HepG2 (cell line): Measurements from ENCODE around the gene SERPINA6. TPM values are rescaled to one million over a fixed set of nuclear protein-coding genes. Genes with fewer than 3 reads are reported as not detected.
"Not testable (repeated sequence)": the region's sequence is repeated elsewhere in the genome, so short reads cannot be mapped to it uniquely, and the experiment has no call there.

Experiments used
- ATAC-seq: fragments of 200-7000 bp; cut with Tn5 transposase; 3 replicates; pipeline ENCODE4 v1.9.1; 2020; ENCODE audit warnings: mild to moderate bottlenecking, moderate library complexity
- BruUV-seq: library from RNA; stranded (reverse); fragments of 400-500 nt; replicated peaks from 2 replicates; lab custom pipeline; 2021; lab: Mats Ljungman, UMichigan
- CTCF ChIA-PET: fragments of 300-600 bp; formaldehyde crosslinking; extraction: SDS; loops from one replicate; lab custom pipeline; 2021; ENCODE audit warnings: low total read pairs, inconsistent platforms, low intra/inter-chr PET ratio; lab: Yijun Ruan, JAX
- POLR2A ChIA-PET: fragments of 350-600 bp; sonication (Branson Sonifier 250); formaldehyde crosslinking; loops from one replicate; lab custom pipeline; 2020; ENCODE audit warnings: antibody characterized with exemption, inconsistent platforms; lab: Yijun Ruan, JAX
- DNase-seq: peaks from one replicate; pipeline ENCODE4 v3.0.0-alpha.2; 2015; ENCODE audit warnings: low spot score
- FAIRE-seq: peaks from 3 replicates; lab custom pipeline; 2011; peaks lifted over from hg19 to GRCh38; lab: Jason Lieb, UNC
- H2AFZ ChIP-seq: one replicate; pipeline ENCODE4 v1.6.1; 2011; ENCODE audit warnings: low read length, inconsistent platforms
- H3K27ac ChIP-seq: fragments of 300-600 bp; 3 replicates; pipeline ENCODE4 v1.8.0; 2011; ENCODE audit warnings: mixed run types, mild to moderate bottlenecking, mixed read lengths, low read length, inconsistent platforms; ENCODE audit not compliant: insufficient read depth; ENCODE audit errors: extremely low read length
- H3K27me3 ChIP-seq, 2 experiments: fragments of 200-600 bp in 1 of 2; 2 replicates in 1 of 2; 3 replicates in 1 of 2; pipeline versions ENCODE4 v1.6.0 to v1.8.0; 2011; ENCODE audit warnings: low read length in 2 of 2, mild to moderate bottlenecking in 2 of 2, moderate library complexity in 2 of 2, inconsistent platforms in 1 of 2; ENCODE audit not compliant: insufficient read depth in 2 of 2, control insufficient read depth in 1 of 2
- H3K36me3 ChIP-seq, 2 experiments: fragments of 200-600 bp in 1 of 2; replicated peaks in 1 of 2; 2 replicates in 1 of 2; 3 replicates in 1 of 2; pipeline versions ENCODE4 v1.5.1 to v1.8.0; 2011; ENCODE audit warnings: low read length in 2 of 2, inconsistent platforms in 1 of 2; ENCODE audit not compliant: insufficient read depth in 2 of 2, control insufficient read depth in 1 of 2
- H3K4me1 ChIP-seq: 2 replicates; pipeline ENCODE4 v1.5.1; 2012; ENCODE audit warnings: low read length, inconsistent platforms; ENCODE audit not compliant: insufficient read depth
- H3K4me2 ChIP-seq: 2 replicates; pipeline ENCODE4 v1.6.0; 2011; ENCODE audit warnings: low read depth, low read length, inconsistent platforms
- H3K4me3 ChIP-seq, 3 experiments: fragments of 200-600 bp in 1 of 3; sonication (generic), shearing (Covaris generic) in 1 of 3; replicated peaks in 1 of 3; 2 replicates each; pipeline ENCODE4 v1.5.1; 2011 to 2016; ENCODE audit warnings: low read length in 3 of 3, inconsistent platforms in 2 of 3, low read depth in 2 of 3, mild to moderate bottlenecking in 2 of 3, control low read depth in 1 of 3, mixed read lengths in 1 of 3; ENCODE audit not compliant: insufficient read depth in 1 of 3
- H3K79me2 ChIP-seq: one replicate; pipeline ENCODE4 v1.6.1; 2011; ENCODE audit warnings: low read length, inconsistent platforms; ENCODE audit not compliant: insufficient read depth
- H3K9ac ChIP-seq: 2 replicates; pipeline ENCODE4 v1.6.0; 2011; ENCODE audit warnings: mild to moderate bottlenecking, low read depth, low read length, inconsistent platforms; ENCODE audit not compliant: insufficient read depth
- H3K9me3 ChIP-seq: 2 replicates; pipeline ENCODE4 v1.5.1; 2012; ENCODE audit warnings: mild to moderate bottlenecking, low read length
- H4K20me1 ChIP-seq: 2 replicates; pipeline ENCODE4 v1.6.0; 2011; ENCODE audit warnings: inconsistent platforms, mild to moderate bottlenecking, low read length, moderate library complexity; ENCODE audit not compliant: insufficient read depth
- ASH2L ChIP-seq: fragments of 300-600, 200-600 bp; sonication (generic); IDR thresholded peaks from 2 replicates; pipeline ENCODE4 v1.7.0; 2017; ENCODE audit warnings: low read depth, mild to moderate bottlenecking, moderate library complexity, mixed read lengths, low read length; ENCODE audit not compliant: insufficient read length
- GLI4 ChIP-seq: sonication (generic); formaldehyde crosslinking; IDR thresholded peaks from 2 replicates; pipeline ENCODE4 v1.5.1; 2020; ENCODE audit warnings: missing genetic modification reagents, mild to moderate bottlenecking, moderate library complexity, borderline replicate concordance
- HINFP ChIP-seq: sonication (generic); formaldehyde crosslinking; IDR thresholded peaks from 2 replicates; pipeline ENCODE4 v1.4.0; 2020; ENCODE audit warnings: low read depth, mild to moderate bottlenecking, missing genetic modification reagents
- HNF4A ChIP-seq: sonication (generic); formaldehyde crosslinking; IDR thresholded peaks from 2 replicates; pipeline ENCODE4 v1.4.0; 2020; ENCODE audit warnings: missing genetic modification reagents
- KDM3A ChIP-seq: IDR thresholded peaks from 2 replicates; pipeline ENCODE4 v1.6.1; 2018; ENCODE audit warnings: low read depth, missing compliant biosample characterization
- MYC ChIP-seq: sonication (generic); formaldehyde crosslinking; IDR thresholded peaks from 2 replicates; pipeline ENCODE4 v1.9.0; 2021; ENCODE audit warnings: missing genetic modification reagents, borderline replicate concordance
- PPARG ChIP-seq: conservative IDR thresholded peaks from 2 replicates; pipeline ENCODE4 v1.6.1; 2016; ENCODE audit warnings: missing biosample characterization, missing genetic modification reagents
- SAFB2 ChIP-seq: sonication (generic); formaldehyde crosslinking; IDR thresholded peaks from 2 replicates; pipeline ENCODE4 v1.5.1; 2020; ENCODE audit warnings: missing genetic modification reagents, low read depth, mild to moderate bottlenecking, borderline replicate concordance
- SALL1 ChIP-seq: sonication (generic); formaldehyde crosslinking; IDR thresholded peaks from 2 replicates; pipeline ENCODE4 v1.8.0; 2022; ENCODE audit warnings: mild to moderate bottlenecking, missing genetic modification reagents
- SRF ChIP-seq: IDR thresholded peaks from 2 replicates; pipeline ENCODE4 v1.6.1; 2011; ENCODE audit warnings: mild to moderate bottlenecking, low read depth, low read length, moderate library complexity
- TBX2 ChIP-seq: sonication (generic); formaldehyde crosslinking; IDR thresholded peaks from 2 replicates; pipeline ENCODE4 v1.5.0; 2020; ENCODE audit warnings: missing genetic modification reagents, mild to moderate bottlenecking, borderline replicate concordance
- UBTF ChIP-seq: sonication (generic); formaldehyde crosslinking; IDR thresholded peaks from 2 replicates; pipeline ENCODE4 v1.4.0; 2020; ENCODE audit warnings: mild to moderate bottlenecking, missing genetic modification reagents
- ZBTB38 ChIP-seq: sonication (generic); formaldehyde crosslinking; IDR thresholded peaks from 2 replicates; pipeline ENCODE4 v1.5.1; 2020; ENCODE audit warnings: mild to moderate bottlenecking, missing genetic modification reagents
- ZGPAT ChIP-seq: IDR thresholded peaks from 2 replicates; pipeline ENCODE4 v1.6.1; 2016; ENCODE audit warnings: mild to moderate bottlenecking
- ZNF644 ChIP-seq: IDR thresholded peaks from 2 replicates; pipeline ENCODE4 v1.6.1; 2016; ENCODE audit warnings: low read depth
- WGBS: methylation state at CpG from one replicate; pipeline ENCODE4 v1.1.6; 2017; ENCODE audit warnings: low lambda C conversion rate; 5-methylcytosine and 5-hydroxymethylcytosine counted together
- in situ Hi-C: cut with HindIII; loops from 2 replicates; pipeline ENCODE4 v1.10.0; 2017; ENCODE audit warnings: low pct_unique_long_range_greater_than_20kb; ENCODE audit not compliant: extremely low pct_ligation_motif_present
- intact Hi-C: fragments of 100-400 bp; cut with micrococcal nuclease; formaldehyde crosslinking; loops from one replicate; pipeline ENCODE4 v1.10.0; 2022; ENCODE audit not compliant: unreplicated experiment
- polyA plus RNA-seq, 8 experiments: library from polyadenylated mRNA; depleted of rRNA in 3 of 8; stranded (reverse) in 7 of 8; unstranded in 1 of 8; fragments of >200 nt; fragmentation: Illumina TruSeq in 4 of 8; extraction: Trizol in 4 of 8; gene quantifications; 2 replicates each; pipeline versions ENCODE4 v1.2.1 to v1.2.3, GENCODE V29; 2011 to 2016; ENCODE audit warnings: low read depth in 4 of 8, missing spikeins in 1 of 8, mixed read lengths in 1 of 8; ENCODE audit not compliant: insufficient read depth in 1 of 8
- total RNA-seq, 5 experiments: library from RNA; depleted of rRNA; stranded (reverse); fragments of >200 nt; fragmentation: Illumina TruSeq; extraction: Trizol; gene quantifications; 2 replicates each; pipeline ENCODE4 v1.2.3, GENCODE V29; 2016; ENCODE audit warnings: low read depth in 1 of 5
- TF ChIP-seq, protein P1 (sequence below): sonication (generic); formaldehyde crosslinking; IDR thresholded peaks from 2 replicates; pipeline ENCODE4 v1.4.0; 2020; ENCODE audit warnings: missing genetic modification reagents

Gene SERPINA6
- total and polyA plus RNA-seq, 2 of the 13 experiments (the other 11 are each of a cell fraction or from before 2014, with no cell fraction given): 260 to 333 TPM

- TF ChIP-seq HINFP (no peak), GLI4 (CRISPR knock-in tag) (no peak), SAFB2 (no peak), SRF (no peak)
- TF ChIP-seq, all 625 proteins: peak for 0
Observed at GRCh38 chr14:94278731-94279130, 44.4 kb downstream of the SERPINA6 start (continued).

DNA sequence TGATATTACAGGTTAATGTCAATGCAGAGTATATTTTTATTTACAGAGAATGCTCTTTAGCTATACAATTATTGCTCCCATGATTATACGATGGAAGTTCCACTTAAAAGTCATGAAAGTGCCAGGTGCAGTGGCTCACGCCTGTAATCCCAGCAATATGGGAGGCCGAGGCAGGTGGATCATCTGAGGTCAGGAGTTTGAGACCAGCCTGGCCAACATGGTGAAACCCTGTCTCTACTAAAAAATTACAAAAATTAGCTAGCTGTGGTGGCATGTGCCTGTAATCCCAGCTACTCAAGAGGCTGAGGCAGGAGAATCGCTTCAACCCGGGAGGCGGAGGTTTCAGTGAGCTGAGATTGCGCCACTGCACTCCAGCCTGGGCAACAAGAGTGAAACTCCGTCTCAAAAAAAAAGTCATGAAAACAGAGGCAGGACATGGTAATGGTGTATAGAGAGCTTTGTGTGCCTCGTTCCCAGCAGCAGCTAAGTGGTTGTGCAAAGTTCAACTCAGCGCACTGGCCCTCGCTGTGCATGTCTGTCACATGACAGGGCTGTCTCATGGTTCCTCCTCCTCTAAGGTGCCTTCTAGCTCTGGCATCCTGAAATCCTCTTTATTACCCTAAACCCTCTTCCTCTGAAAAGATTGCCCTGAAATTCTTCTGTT is 46.1 kb downstream of the SERPINA6 start:
- POLR2A ChIA-PET: interaction anchor here (0.5 to 4.9 kb wide), 12 partner anchors 8 to 251 kb away, joined by 3 to 122 read pairs (median 4); partner anchors contain the start of genes OTUB2, PPP4R4, SERPINA10 and SERPINA6
- Histone ChIP-seq H3K4me1 (peaks cover 21% of the 10 kb centered on the region), H3K4me3 (peak overlapping the region in 1 of 3 experiments; percentile 43; a peak in 1 of 6 replicates), H3K4me2 (peak overlapping the region; percentile 70), H3K27ac (peak overlapping the region; percentile 82), H3K9ac (peak overlapping the region; percentile 53)
- H3K79me2 ChIP-seq, CTCF ChIA-PET, H2AFZ ChIP-seq, H4K20me1 ChIP-seq, H3K27me3 ChIP-seq, H3K36me3 ChIP-seq, in situ Hi-C loops, H3K9me3 ChIP-seq: not testable (repeated sequence)
- intact Hi-C loops: loop anchor here (1.0 kb wide), 1 partner anchor 16 kb away; the partner anchor contains the start of gene SERPINA10
- peak; percentile 99 for FAIRE-seq
- WGBS: 20% methylated on average over 10 of the region's 11 CpGs
- ATAC-seq: peak; percentile 100
- DNase-seq: peak; percentile 96
- TSS peak; percentile 78 for BruUV-seq
- peak; percentile 31 for TF ChIP-seq ASH2L
- TF ChIP-seq SALL1: peak; percentile 92
- TF ChIP-seq ZGPAT (CRISPR knock-in tag): peak; percentile 86
- TF ChIP-seq KDM3A (CRISPR knock-in tag): peak; percentile 73; the same call in 1 of the 2 replicates
- TF ChIP-seq, protein P1, sequence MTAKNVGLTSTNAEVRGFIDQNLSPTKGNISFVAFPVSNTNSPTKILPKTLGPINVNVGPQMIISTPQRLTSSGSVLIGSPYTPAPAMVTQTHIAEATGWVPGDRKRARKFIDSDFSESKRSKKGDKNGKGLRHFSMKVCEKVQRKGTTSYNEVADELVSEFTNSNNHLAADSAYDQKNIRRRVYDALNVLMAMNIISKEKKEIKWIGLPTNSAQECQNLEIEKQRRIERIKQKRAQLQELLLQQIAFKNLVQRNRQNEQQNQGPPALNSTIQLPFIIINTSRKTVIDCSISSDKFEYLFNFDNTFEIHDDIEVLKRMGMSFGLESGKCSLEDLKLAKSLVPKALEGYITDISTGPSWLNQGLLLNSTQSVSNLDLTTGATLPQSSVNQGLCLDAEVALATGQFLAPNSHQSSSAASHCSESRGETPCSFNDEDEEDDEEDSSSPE: 0 out of 2 replicates have a peak, but pooled peaks have one; percentile 29
- TF ChIP-seq ZNF644 (CRISPR knock-in tag): peak; percentile 95
- peak; percentile 69 for TF ChIP-seq UBTF
- TF ChIP-seq TBX2 (CRISPR knock-in tag): peak; percentile 78; the same call in 1 of the 2 replicates
- peak; percentile 96 for TF ChIP-seq HNF4A (CRISPR knock-in tag)
- TF ChIP-seq MYC (CRISPR knock-in tag): peak; percentile 83; the same call in 1 of the 2 replicates
- TF ChIP-seq ZBTB38 (CRISPR knock-in tag): peak; percentile 60; the same call in 1 of the 2 replicates
- TF ChIP-seq PPARG: peak; percentile 65
